ENCODE measurements around the gene CEP43. TPM values are rescaled to one million over a fixed set of nuclear protein-coding genes. Genes with fewer than 3 reads are reported as not detected.

The CEP43 gene
- total RNA-seq, 5 donors from 2014 or later (not counting 1 experiment from before 2014, with no cell fraction given) = 12.3 to 15.9 (median 14.8) TPM

GRCh38 chr6:166972101-166972500, 27.1 kb upstream of the CEP43 start:
- no peak overlapping the region for H3K27ac Mint-ChIP-seq
- Histone ChIP-seq H3K9me3 (no peaks in the 10 kb centered on the region), H3K27ac (ENCODE audit: low read length) (no peak overlapping the region), H3K36me3 (ENCODE audit: control insufficient read depth in 2 of 2, extremely low read depth in 1 of 2, insufficient read depth in 1 of 2, low read length in 1 of 2) (no peaks in the 10 kb centered on the region), H3K27me3 (replicated peaks in 1 of 2; ENCODE audit: control insufficient read depth in 2 of 2, extremely low read depth in 1 of 2, insufficient read depth in 2 of 2, low read length in 1 of 2) (no peaks in the 10 kb centered on the region), H3K4me3 (ENCODE audit: control insufficient read depth in 1 of 2, extremely low read depth in 1 of 2, low read length in 1 of 2) (no peak overlapping the region), H3K4me1 (ENCODE audit: control insufficient read depth in 1 of 2, extremely low read depth in 1 of 2, insufficient read depth in 2 of 2, low read length in 2 of 2) (peaks cover 15 to 29% of the 10 kb centered on the region in 2 experiments)
- no peak for ATAC-seq (replicated peaks in 1 of 4)
- ChIA-PET CTCF (interaction anchor here in 1 of 2 donors (1.0 kb wide), 1 partner anchor 16 kb away, joined by 3 read pairs; no protein-coding TSS in a partner anchor), POLR2A (interaction anchor here in 1 of 2 donors (0.5 kb wide), 1 partner anchor 19 kb away, joined by 4 read pairs; no protein-coding TSS in a partner anchor)
- H3K4me3 Mint-ChIP-seq = no peak overlapping the region
- 100% methylated on average over 2 of the region's 2 CpGs for WGBS (ENCODE audit: insufficient coverage)
- H3K27me3 Mint-ChIP-seq = no peaks in the 10 kb centered on the region
- peaks cover 19 to 48% (median 44%) of the 10 kb centered on the region in 3 donors for H3K4me1 Mint-ChIP-seq
- no peak for DNase-seq
- peaks cover 16% of the 10 kb centered on the region for H3K36me3 Mint-ChIP-seq
- H3K9me3 Mint-ChIP-seq = peaks cover 0 to 7% (median 4%) of the 10 kb centered on the region in 3 donors

GRCh38 chr6:166976636-166977035, 22.6 kb upstream of the CEP43 start:
- WGBS (ENCODE audit: insufficient coverage) = no CpG with 5 or more reads among the region's 2 CpGs
- CTCF ChIA-PET = interaction anchor here in 1 of 2 donors (0.6 to 0.8 kb wide), 2 partner anchors 17 to 189 kb away, joined by 3 to 9 read pairs; no protein-coding TSS in a partner anchor
- Histone ChIP-seq H3K9me3 (no peaks in the 10 kb centered on the region), H3K27ac (ENCODE audit: low read length) (no peak overlapping the region), H3K36me3 (ENCODE audit: control insufficient read depth in 2 of 2, extremely low read depth in 1 of 2, insufficient read depth in 1 of 2, low read length in 1 of 2) (no peaks in the 10 kb centered on the region), H3K4me3 (ENCODE audit: control insufficient read depth in 1 of 2, extremely low read depth in 1 of 2, low read length in 1 of 2) (no peak overlapping the region), H3K27me3 (replicated peaks in 1 of 2; ENCODE audit: control insufficient read depth in 2 of 2, extremely low read depth in 1 of 2, insufficient read depth in 2 of 2, low read length in 1 of 2) (no peaks in the 10 kb centered on the region), H3K4me1 (ENCODE audit: control insufficient read depth in 1 of 2, extremely low read depth in 1 of 2, insufficient read depth in 2 of 2, low read length in 2 of 2) (peaks cover 0 to 8% of the 10 kb centered on the region in 2 experiments)
- Mint-ChIP-seq H3K4me1 (peaks cover 5 to 23% (median 21%) of the 10 kb centered on the region in 3 donors), H3K9me3 (no peaks in the 10 kb centered on the region), H3K27me3 (no peaks in the 10 kb centered on the region), H3K4me3 (no peak overlapping the region), H3K36me3 (peaks cover 20% of the 10 kb centered on the region), H3K27ac (no peak overlapping the region)
- POLR2A ChIA-PET = interaction anchor here in 1 of 2 donors (0.7 kb wide), 1 partner anchor 18 kb away, joined by 4 read pairs; no protein-coding TSS in a partner anchor
- no peak for DNase-seq
- ATAC-seq (replicated peaks in 1 of 4) = no peak

- H3K27ac Mint-ChIP-seq = no peak overlapping the region
- POLR2A ChIA-PET = interaction anchor here in 1 of 2 donors (0.5 to 0.6 kb wide), 2 partner anchors 18 to 34 kb away, joined by 3 to 7 read pairs; no protein-coding TSS in a partner anchor
- CTCF ChIA-PET = interaction anchor here (0.6 to 0.9 kb wide), 3 partner anchors 190 to 373 kb away, joined by 3 to 9 read pairs (median 3); no protein-coding TSS in a partner anchor
- peaks cover 0 to 8% of the 10 kb centered on the region in 2 experiments for H3K4me1 ChIP-seq (ENCODE audit: control insufficient read depth in 1 of 2, extremely low read depth in 1 of 2, insufficient read depth in 2 of 2, low read length in 2 of 2)
- H3K4me3 ChIP-seq (ENCODE audit: control insufficient read depth in 1 of 2, extremely low read depth in 1 of 2, low read length in 1 of 2) = no peak overlapping the region
- DNase-seq (no peak), ATAC-seq (replicated peaks in 1 of 4) (no peak)
- H3K36me3 ChIP-seq (ENCODE audit: control insufficient read depth in 2 of 2, extremely low read depth in 1 of 2, insufficient read depth in 1 of 2, low read length in 1 of 2) = no peaks in the 10 kb centered on the region
- no peaks in the 10 kb centered on the region for H3K27me3 Mint-ChIP-seq
- peaks cover under 1 to 14% (median 11%) of the 10 kb centered on the region in 3 donors for H3K4me1 Mint-ChIP-seq
- no peaks in the 10 kb centered on the region for H3K9me3 ChIP-seq
- H3K27ac ChIP-seq (ENCODE audit: low read length) = no peak overlapping the region
- no peak overlapping the region for H3K4me3 Mint-ChIP-seq
- H3K27me3 ChIP-seq (replicated peaks in 1 of 2; ENCODE audit: control insufficient read depth in 2 of 2, extremely low read depth in 1 of 2, insufficient read depth in 2 of 2, low read length in 1 of 2) = no peaks in the 10 kb centered on the region
- no peaks in the 10 kb centered on the region for H3K9me3 Mint-ChIP-seq
- H3K36me3 Mint-ChIP-seq = peaks cover 23% of the 10 kb centered on the region
- WGBS (ENCODE audit: insufficient coverage) = no CpG with 5 or more reads among the region's 9 CpGs
These were observed 21.3 kb upstream of the CEP43 start for GRCh38 chr6:166977621-166978525.

- Histone ChIP-seq H3K4me1 (ENCODE audit: control insufficient read depth in 1 of 2, extremely low read depth in 1 of 2, insufficient read depth in 2 of 2, low read length in 2 of 2) (no peaks in the 10 kb centered on the region), H3K4me3 (ENCODE audit: control insufficient read depth in 1 of 2, extremely low read depth in 1 of 2, low read length in 1 of 2) (no peak overlapping the region), H3K9me3 (no peaks in the 10 kb centered on the region), H3K27me3 (replicated peaks in 1 of 2; ENCODE audit: control insufficient read depth in 2 of 2, extremely low read depth in 1 of 2, insufficient read depth in 2 of 2, low read length in 1 of 2) (no peaks in the 10 kb centered on the region), H3K36me3 (ENCODE audit: control insufficient read depth in 2 of 2, extremely low read depth in 1 of 2, insufficient read depth in 1 of 2, low read length in 1 of 2) (peaks cover 0 to 3% of the 10 kb centered on the region in 2 donors), H3K27ac (ENCODE audit: low read length) (no peak overlapping the region)
- ChIA-PET POLR2A (no interaction called here), CTCF (interaction anchor here (0.5 to 1.5 kb wide), 5 partner anchors 9 to 208 kb away, joined by 3 to 6 read pairs (median 3); no protein-coding TSS in a partner anchor)
- Mint-ChIP-seq H3K4me1 (peaks cover 0 to 6% (median 2%) of the 10 kb centered on the region in 3 donors), H3K36me3 (peaks cover 26% of the 10 kb centered on the region), H3K4me3 (no peak overlapping the region), H3K9me3 (no peaks in the 10 kb centered on the region), H3K27ac (no peak overlapping the region), H3K27me3 (no peaks in the 10 kb centered on the region)
- ATAC-seq (replicated peaks in 1 of 4) (no peak), DNase-seq (no peak)
- WGBS (ENCODE audit: insufficient coverage) = no CpG with 5 or more reads among the region's 3 CpGs
These were observed 18.5 kb upstream of the CEP43 start for GRCh38 chr6:166980738-166981137.

- CTCF ChIA-PET = interaction anchor here (1.5 to 3.7 kb wide), 5 partner anchors 12 to 213 kb away, joined by 4 to 31 read pairs (median 14); partner anchors contain the start of genes CEP43 (in 1 of the 2) and RNASET2 (in 1 of the 2)
- WGBS (ENCODE audit: insufficient coverage) = no CpG with 5 or more reads among the region's 6 CpGs
- H3K4me1 Mint-ChIP-seq = peaks cover 15 to 35% (median 30%) of the 10 kb centered on the region in 3 donors
- H3K27me3 ChIP-seq (replicated peaks in 1 of 2; ENCODE audit: control insufficient read depth in 2 of 2, extremely low read depth in 1 of 2, insufficient read depth in 2 of 2, low read length in 1 of 2) = no peaks in the 10 kb centered on the region
- ATAC-seq (replicated peaks in 1 of 4) (no peak), DNase-seq (no peak)
- H3K4me3 ChIP-seq (ENCODE audit: control insufficient read depth in 1 of 2, extremely low read depth in 1 of 2, low read length in 1 of 2) = no peak overlapping the region
- H3K27ac Mint-ChIP-seq = no peak overlapping the region
- POLR2A ChIA-PET = no interaction called here
- no peak overlapping the region for H3K27ac ChIP-seq (ENCODE audit: low read length)
- peaks cover 0 to 5% of the 10 kb centered on the region in 2 donors for H3K36me3 ChIP-seq (ENCODE audit: control insufficient read depth in 2 of 2, extremely low read depth in 1 of 2, insufficient read depth in 1 of 2, low read length in 1 of 2)
- no peaks in the 10 kb centered on the region for H3K9me3 ChIP-seq
- no peaks in the 10 kb centered on the region for H3K27me3 Mint-ChIP-seq
- H3K9me3 Mint-ChIP-seq = no peaks in the 10 kb centered on the region
- peaks cover 21% of the 10 kb centered on the region for H3K36me3 Mint-ChIP-seq
- no peak overlapping the region for H3K4me3 Mint-ChIP-seq
- peaks cover 8 to 9% of the 10 kb centered on the region in 2 experiments for H3K4me1 ChIP-seq (ENCODE audit: control insufficient read depth in 1 of 2, extremely low read depth in 1 of 2, insufficient read depth in 2 of 2, low read length in 2 of 2)
These were observed 11.7 kb upstream of the CEP43 start for GRCh38 chr6:166987448-166987847.

- ATAC-seq (replicated peaks in 1 of 4) (peak in 3 of 4 experiments; percentile 31 to 55 (median 32)), DNase-seq (peak in 1 of 35 experiments; percentile 21)
- Histone ChIP-seq H3K36me3 (ENCODE audit: control insufficient read depth in 2 of 2, extremely low read depth in 1 of 2, insufficient read depth in 1 of 2, low read length in 1 of 2) (peaks cover 0 to 7% of the 10 kb centered on the region in 2 donors), H3K27me3 (replicated peaks in 1 of 2; ENCODE audit: control insufficient read depth in 2 of 2, extremely low read depth in 1 of 2, insufficient read depth in 2 of 2, low read length in 1 of 2) (no peaks in the 10 kb centered on the region), H3K9me3 (no peaks in the 10 kb centered on the region), H3K4me3 (ENCODE audit: control insufficient read depth in 1 of 2, extremely low read depth in 1 of 2, low read length in 1 of 2) (no peak overlapping the region), H3K4me1 (ENCODE audit: control insufficient read depth in 1 of 2, extremely low read depth in 1 of 2, insufficient read depth in 2 of 2, low read length in 2 of 2) (peaks cover 8 to 9% of the 10 kb centered on the region in 2 experiments), H3K27ac (ENCODE audit: low read length) (no peak overlapping the region)
- POLR2A ChIA-PET = no interaction called here
- H3K9me3 Mint-ChIP-seq = no peaks in the 10 kb centered on the region
- no peaks in the 10 kb centered on the region for H3K27me3 Mint-ChIP-seq
- H3K4me1 Mint-ChIP-seq = peaks cover 15 to 34% (median 30%) of the 10 kb centered on the region in 3 donors
- 33% methylated on average over 1 of the region's 3 CpGs for WGBS (ENCODE audit: insufficient coverage)
- H3K4me3 Mint-ChIP-seq = no peak overlapping the region
- H3K36me3 Mint-ChIP-seq = peaks cover 18% of the 10 kb centered on the region
- peak overlapping the region; percentile 21 to 36 for H3K27ac Mint-ChIP-seq
- CTCF ChIA-PET = interaction anchor here (0.7 to 3.7 kb wide), 20 partner anchors 12 to 214 kb away, joined by 3 to 38 read pairs (median 10); partner anchors contain the start of genes RNASET2 (in 2 of the 2) and CEP43 (in 1 of the 2)
These were observed 11.3 kb upstream of the CEP43 start for GRCh38 chr6:166987930-166988329.
